Endodermal cell (in vitro differentiated cells): ENCODE results near the gene CMTM7. TPM values are rescaled to one million over a fixed set of nuclear protein-coding genes. Genes with fewer than 3 reads are reported as not detected.
A peak's percentile ranks its signal among the peaks of the same experiment; 100 is the strongest.

Source experiments
- DNase-seq: peaks from one replicate; pipeline ENCODE4 v3.0.0-alpha.2; 2017
- H3K27ac ChIP-seq: 2 replicates; pipeline ENCODE4 v1.5.1; 2013; ENCODE audit warnings: mild to moderate bottlenecking, low read depth, low read length, moderate library complexity
- H3K27me3 ChIP-seq: 2 replicates; pipeline ENCODE4 v1.6.1; 2013; ENCODE audit warnings: mild to moderate bottlenecking, low read length, moderate library complexity; ENCODE audit not compliant: insufficient read depth, control insufficient read depth, poor library complexity, severe bottlenecking
- H3K36me3 ChIP-seq: 2 replicates; pipeline ENCODE4 v1.7.0; 2013; ENCODE audit warnings: mild to moderate bottlenecking, low read length, moderate library complexity; ENCODE audit not compliant: control insufficient read depth, insufficient read depth
- H3K4me1 ChIP-seq: one replicate; pipeline ENCODE4 v1.7.0; 2013; ENCODE audit warnings: low read length; ENCODE audit not compliant: control insufficient read depth, insufficient read depth
- H3K4me3 ChIP-seq: 2 replicates; pipeline ENCODE4 v1.5.1; 2013; ENCODE audit warnings: mild to moderate bottlenecking, low read length, moderate library complexity
- H3K9ac ChIP-seq: 2 replicates; pipeline ENCODE4 v1.6.1; 2013; ENCODE audit warnings: mild to moderate bottlenecking, low read length, moderate library complexity; ENCODE audit not compliant: poor library complexity, severe bottlenecking; ENCODE audit errors: extremely low read depth
- H3K9me3 ChIP-seq: 2 replicates; pipeline ENCODE4 v1.6.1; 2013; ENCODE audit warnings: mild to moderate bottlenecking, low read length, moderate library complexity; ENCODE audit not compliant: control insufficient read depth
- H3K27ac Mint-ChIP-seq: 2 replicates; pipeline ENCODE4 v1.8.0; 2020; ENCODE audit warnings: mixed read lengths
- H3K27me3 Mint-ChIP-seq: 2 replicates; pipeline ENCODE4 v1.8.0; 2021; ENCODE audit warnings: mild to moderate bottlenecking, mixed read lengths; ENCODE audit not compliant: insufficient read depth
- H3K36me3 Mint-ChIP-seq: 2 replicates; pipeline ENCODE4 v1.8.0; 2020; ENCODE audit warnings: low read depth, mixed read lengths
- H3K4me1 Mint-ChIP-seq: 2 replicates; pipeline ENCODE4 v1.8.0; 2020; ENCODE audit warnings: mixed read lengths
- H3K4me3 Mint-ChIP-seq: 2 replicates; pipeline ENCODE4 v1.8.0; 2020; ENCODE audit warnings: mild to moderate bottlenecking, moderate library complexity, mixed read lengths
- H3K9me3 Mint-ChIP-seq: 2 replicates; pipeline ENCODE4 v1.8.0; 2020; ENCODE audit warnings: mild to moderate bottlenecking, mixed read lengths
- whole genome bisulfite sequencing, 2 experiments: methylation state at CpG; one replicate each; pipeline versions ENCODE4 v1.1.5 to v1.1.7; 2013; ENCODE audit warnings: missing lambda C conversion rate in 2 of 2, mixed read lengths in 1 of 2; ENCODE audit not compliant: insufficient coverage in 1 of 2, insufficient read length in 1 of 2; 5-methylcytosine and 5-hydroxymethylcytosine counted together
- total RNA-seq, 2 donors: library from RNA; stranded (reverse); fragmentation: NEBNext Ultra II Directional in 1 of 2; extraction: Animal tissue kit (Norgen Biotek cat#: 25700) in 1 of 2; gene quantifications; 2 replicates in 1 of 2; 3 replicates in 1 of 2; pipeline ENCODE4 v1.2.1, GENCODE V29; 2021
- TF ChIP-seq, protein P1 (sequence below): fragments of 200-600 bp; sonication (generic); conservative IDR thresholded peaks from 2 replicates; pipeline ENCODE4 v1.5.0; 2021; ENCODE audit warnings: antibody characterized with exemption, mild to moderate bottlenecking

Gene CMTM7
- total RNA-seq, 2 donors from 2014 or later, result 11.1 TPM

DNA sequence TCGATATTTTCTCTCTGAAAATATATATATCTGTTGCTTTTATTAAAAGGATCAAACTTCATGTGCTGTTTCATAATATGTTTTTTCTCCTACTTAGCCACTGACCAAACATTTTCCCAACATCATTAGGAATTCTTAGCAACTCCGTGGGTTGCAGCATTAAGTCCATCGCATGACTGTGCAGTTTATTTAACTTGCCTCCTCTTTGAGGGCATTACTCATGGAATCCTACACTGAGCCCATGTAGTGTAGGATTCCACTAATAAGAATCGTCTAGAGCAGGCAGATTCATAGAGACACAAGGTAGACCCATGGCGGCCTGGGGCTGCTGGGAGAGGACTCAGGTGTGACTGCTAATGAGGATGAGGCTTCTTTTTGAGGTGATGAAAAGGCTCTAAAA is 61.7 kb downstream of the CMTM7 start:
- H3K27ac Mint-ChIP-seq, result no peak overlapping the region
- H3K4me1 Mint-ChIP-seq, result peaks cover 38% of the 10 kb centered on the region
- Histone ChIP-seq H3K27ac (no peak overlapping the region), H3K9ac (no peak overlapping the region), H3K4me1 (peaks cover 6% of the 10 kb centered on the region), H3K4me3 (no peak overlapping the region), H3K9me3 (no peaks in the 10 kb centered on the region), H3K36me3 (no peaks in the 10 kb centered on the region), H3K27me3 (peaks cover 85% of the 10 kb centered on the region)
- TF ChIP-seq, protein P1, sequence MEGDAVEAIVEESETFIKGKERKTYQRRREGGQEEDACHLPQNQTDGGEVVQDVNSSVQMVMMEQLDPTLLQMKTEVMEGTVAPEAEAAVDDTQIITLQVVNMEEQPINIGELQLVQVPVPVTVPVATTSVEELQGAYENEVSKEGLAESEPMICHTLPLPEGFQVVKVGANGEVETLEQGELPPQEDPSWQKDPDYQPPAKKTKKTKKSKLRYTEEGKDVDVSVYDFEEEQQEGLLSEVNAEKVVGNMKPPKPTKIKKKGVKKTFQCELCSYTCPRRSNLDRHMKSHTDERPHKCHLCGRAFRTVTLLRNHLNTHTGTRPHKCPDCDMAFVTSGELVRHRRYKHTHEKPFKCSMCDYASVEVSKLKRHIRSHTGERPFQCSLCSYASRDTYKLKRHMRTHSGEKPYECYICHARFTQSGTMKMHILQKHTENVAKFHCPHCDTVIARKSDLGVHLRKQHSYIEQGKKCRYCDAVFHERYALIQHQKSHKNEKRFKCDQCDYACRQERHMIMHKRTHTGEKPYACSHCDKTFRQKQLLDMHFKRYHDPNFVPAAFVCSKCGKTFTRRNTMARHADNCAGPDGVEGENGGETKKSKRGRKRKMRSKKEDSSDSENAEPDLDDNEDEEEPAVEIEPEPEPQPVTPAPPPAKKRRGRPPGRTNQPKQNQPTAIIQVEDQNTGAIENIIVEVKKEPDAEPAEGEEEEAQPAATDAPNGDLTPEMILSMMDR, result no peak
- H3K36me3 Mint-ChIP-seq, result peaks cover 7% of the 10 kb centered on the region
- no peak for DNase-seq
- no peak overlapping the region for H3K4me3 Mint-ChIP-seq
- 95 to 98% methylated on average over 4 of the region's 5 CpGs for WGBS, 2 experiments
- H3K27me3 Mint-ChIP-seq, result peaks cover 63% of the 10 kb centered on the region
- no peaks in the 10 kb centered on the region for H3K9me3 Mint-ChIP-seq

DNA sequence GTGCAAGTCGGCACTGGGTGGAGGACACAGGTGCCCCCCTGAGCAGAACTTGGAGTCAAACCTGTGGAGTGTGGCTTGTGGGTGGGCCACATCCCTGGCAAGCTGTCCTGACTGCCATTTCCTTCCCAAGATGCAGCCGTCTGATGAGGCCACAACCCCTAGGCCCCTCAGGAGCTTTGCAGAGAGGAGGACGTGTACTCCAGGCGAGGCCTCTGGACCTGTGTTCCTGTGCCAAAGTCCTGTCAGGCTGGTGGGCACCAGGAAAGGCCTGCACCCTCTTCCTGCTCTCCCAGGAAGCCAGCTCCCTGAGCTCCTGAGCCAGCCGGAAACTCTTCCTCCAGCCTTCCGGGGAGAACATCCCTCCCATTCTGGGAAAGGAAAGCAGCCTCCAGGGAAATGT is 62.5 kb downstream of the CMTM7 start:
- no peaks in the 10 kb centered on the region for H3K36me3 ChIP-seq
- Mint-ChIP-seq H3K4me3 (no peak overlapping the region), H3K36me3 (peaks cover 8% of the 10 kb centered on the region), H3K9me3 (no peaks in the 10 kb centered on the region), H3K27me3 (peaks cover 64% of the 10 kb centered on the region), H3K27ac (no peak overlapping the region), H3K4me1 (peaks cover 33% of the 10 kb centered on the region)
- 94 to 96% methylated on average over 6 of the region's 6 CpGs for WGBS, 2 experiments
- TF ChIP-seq, protein P1, result no peak
- no peak overlapping the region for H3K27ac ChIP-seq
- peaks cover 91% of the 10 kb centered on the region for H3K27me3 ChIP-seq
- peaks cover 4% of the 10 kb centered on the region for H3K4me1 ChIP-seq
- DNase-seq, result no peak
- H3K9ac ChIP-seq, result no peak overlapping the region
- H3K9me3 ChIP-seq, result no peaks in the 10 kb centered on the region
- no peak overlapping the region for H3K4me3 ChIP-seq

DNA sequence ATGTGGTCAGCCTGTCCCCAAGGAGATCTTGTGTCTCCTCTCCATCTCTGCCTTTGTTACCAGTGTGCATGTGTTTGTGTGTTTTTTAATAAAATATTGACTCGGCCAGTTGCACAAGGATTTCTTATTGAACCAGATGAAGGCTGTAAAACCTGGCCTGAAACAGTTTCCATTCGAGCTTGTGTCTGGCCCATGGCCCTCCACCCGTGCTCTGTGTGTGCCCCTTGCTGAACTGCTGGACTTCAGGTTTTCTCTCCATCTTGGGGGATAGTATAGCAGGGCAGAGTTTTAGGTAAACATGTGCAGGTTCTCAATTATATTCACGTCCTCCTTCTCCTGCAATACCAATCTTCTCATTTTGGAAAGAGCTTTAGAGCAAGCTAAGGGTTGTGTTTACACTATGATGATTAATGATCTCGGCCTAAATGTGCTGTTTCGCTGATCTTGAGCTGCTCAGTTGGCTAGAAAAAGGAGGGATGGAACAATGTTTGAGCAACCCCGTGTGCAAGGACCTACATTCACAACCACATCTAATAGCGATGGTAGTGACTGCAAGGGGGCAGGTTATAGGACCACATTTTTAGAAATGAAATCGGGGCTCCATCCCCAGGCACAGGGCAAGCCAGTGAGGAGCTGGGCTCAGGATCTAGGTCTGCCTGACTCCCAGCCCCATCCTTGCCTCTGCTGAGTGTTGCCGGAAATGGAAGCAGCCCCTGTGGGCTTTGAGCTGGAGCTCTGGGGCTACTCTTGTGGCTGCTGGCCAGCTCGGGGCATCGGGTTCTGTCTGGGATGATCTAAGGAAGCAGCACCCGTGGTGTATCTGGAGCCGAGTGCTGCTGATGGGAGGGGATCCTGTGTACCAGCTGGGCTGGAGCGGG is 63.3 kb downstream of the CMTM7 start:
- TF ChIP-seq, protein P1, result no peak
- H3K27me3 Mint-ChIP-seq, result peaks cover 64% of the 10 kb centered on the region
- no peak overlapping the region for H3K4me3 ChIP-seq
- H3K4me1 Mint-ChIP-seq, result peaks cover 35% of the 10 kb centered on the region
- H3K36me3 Mint-ChIP-seq, result peaks cover 8% of the 10 kb centered on the region
- H3K36me3 ChIP-seq, result no peaks in the 10 kb centered on the region
- peaks cover 8% of the 10 kb centered on the region for H3K4me1 ChIP-seq
- no peak overlapping the region for H3K9ac ChIP-seq
- H3K9me3 ChIP-seq, result no peaks in the 10 kb centered on the region
- no peaks in the 10 kb centered on the region for H3K9me3 Mint-ChIP-seq
- peaks cover 91% of the 10 kb centered on the region for H3K27me3 ChIP-seq
- no peak overlapping the region for H3K27ac ChIP-seq
- H3K27ac Mint-ChIP-seq, result no peak overlapping the region
- WGBS, 2 experiments, result 91 to 94% methylated on average over 12 to 15 of the region's 15 CpGs
- peak; percentile 38 for DNase-seq
- H3K4me3 Mint-ChIP-seq, result no peak overlapping the region
